Erythroblast (primary cell): ENCODE measurements around the gene PHF11.

ENCODE experiments used
- GATA1 ChIP-seq: IDR thresholded peaks from 2 replicates; pipeline ENCODE4 v1.6.1; 2011; ENCODE audit warnings: low read depth, mild to moderate bottlenecking, control low read depth, low read length, moderate library complexity
- POLR2A ChIP-seq: IDR thresholded peaks from 2 replicates; pipeline ENCODE4 v1.6.1; 2011; ENCODE audit warnings: mild to moderate bottlenecking, low read length

- TF ChIP-seq POLR2A (no peak), GATA1 (no peak)
Observed at GRCh38 chr13:49533591-49534269, 38.0 kb downstream of the PHF11 start.
